HepG2 (cell line): ENCODE measurements around the gene PCIF1. TPM values are rescaled to one million over a fixed set of nuclear protein-coding genes. Genes with fewer than 3 reads are reported as not detected.
A peak's percentile ranks its signal among the peaks of the same experiment; 100 is the strongest.

Experiments
- ATAC-seq: fragments of 200-7000 bp; cut with Tn5 transposase; 3 replicates; pipeline ENCODE4 v1.9.1; 2020; ENCODE audit warnings: mild to moderate bottlenecking, moderate library complexity
- BruUV-seq: library from RNA; stranded (reverse); fragments of 400-500 nt; replicated peaks from 2 replicates; lab custom pipeline; 2021; lab: Mats Ljungman, UMichigan
- CTCF ChIA-PET: fragments of 300-600 bp; formaldehyde crosslinking; extraction: SDS; loops from one replicate; lab custom pipeline; 2021; ENCODE audit warnings: low total read pairs, inconsistent platforms, low intra/inter-chr PET ratio; lab: Yijun Ruan, JAX
- POLR2A ChIA-PET: fragments of 350-600 bp; sonication (Branson Sonifier 250); formaldehyde crosslinking; loops from one replicate; lab custom pipeline; 2020; ENCODE audit warnings: antibody characterized with exemption, inconsistent platforms; lab: Yijun Ruan, JAX
- DNase-seq: peaks from one replicate; pipeline ENCODE4 v3.0.0-alpha.2; 2015; ENCODE audit warnings: low spot score
- FAIRE-seq: peaks from 3 replicates; lab custom pipeline; 2011; peaks lifted over from hg19 to GRCh38; lab: Jason Lieb, UNC
- H2AFZ ChIP-seq: one replicate; pipeline ENCODE4 v1.6.1; 2011; ENCODE audit warnings: low read length, inconsistent platforms
- H3K27ac ChIP-seq: fragments of 300-600 bp; 3 replicates; pipeline ENCODE4 v1.8.0; 2011; ENCODE audit warnings: mixed run types, mild to moderate bottlenecking, mixed read lengths, low read length, inconsistent platforms; ENCODE audit not compliant: insufficient read depth; ENCODE audit errors: extremely low read length
- H3K27me3 ChIP-seq, 2 experiments: fragments of 200-600 bp in 1 of 2; 2 replicates in 1 of 2; 3 replicates in 1 of 2; pipeline versions ENCODE4 v1.6.0 to v1.8.0; 2011; ENCODE audit warnings: low read length in 2 of 2, mild to moderate bottlenecking in 2 of 2, moderate library complexity in 2 of 2, inconsistent platforms in 1 of 2; ENCODE audit not compliant: insufficient read depth in 2 of 2, control insufficient read depth in 1 of 2
- H3K36me3 ChIP-seq, 2 experiments: fragments of 200-600 bp in 1 of 2; replicated peaks in 1 of 2; 2 replicates in 1 of 2; 3 replicates in 1 of 2; pipeline versions ENCODE4 v1.5.1 to v1.8.0; 2011; ENCODE audit warnings: low read length in 2 of 2, inconsistent platforms in 1 of 2; ENCODE audit not compliant: insufficient read depth in 2 of 2, control insufficient read depth in 1 of 2
- H3K4me1 ChIP-seq: 2 replicates; pipeline ENCODE4 v1.5.1; 2012; ENCODE audit warnings: low read length, inconsistent platforms; ENCODE audit not compliant: insufficient read depth
- H3K4me2 ChIP-seq: 2 replicates; pipeline ENCODE4 v1.6.0; 2011; ENCODE audit warnings: low read depth, low read length, inconsistent platforms
- H3K4me3 ChIP-seq, 3 experiments: fragments of 200-600 bp in 1 of 3; sonication (generic), shearing (Covaris generic) in 1 of 3; replicated peaks in 1 of 3; 2 replicates each; pipeline ENCODE4 v1.5.1; 2011 to 2016; ENCODE audit warnings: low read length in 3 of 3, inconsistent platforms in 2 of 3, low read depth in 2 of 3, mild to moderate bottlenecking in 2 of 3, control low read depth in 1 of 3, mixed read lengths in 1 of 3; ENCODE audit not compliant: insufficient read depth in 1 of 3
- H3K79me2 ChIP-seq: one replicate; pipeline ENCODE4 v1.6.1; 2011; ENCODE audit warnings: low read length, inconsistent platforms; ENCODE audit not compliant: insufficient read depth
- H3K9ac ChIP-seq: 2 replicates; pipeline ENCODE4 v1.6.0; 2011; ENCODE audit warnings: mild to moderate bottlenecking, low read depth, low read length, inconsistent platforms; ENCODE audit not compliant: insufficient read depth
- H3K9me3 ChIP-seq: 2 replicates; pipeline ENCODE4 v1.5.1; 2012; ENCODE audit warnings: mild to moderate bottlenecking, low read length
- H4K20me1 ChIP-seq: 2 replicates; pipeline ENCODE4 v1.6.0; 2011; ENCODE audit warnings: inconsistent platforms, mild to moderate bottlenecking, low read length, moderate library complexity; ENCODE audit not compliant: insufficient read depth
- AFF4 ChIP-seq: sonication (generic); formaldehyde crosslinking; IDR thresholded peaks from 2 replicates; pipeline ENCODE4 v1.4.0; 2020; ENCODE audit warnings: missing genetic modification reagents
- AHR ChIP-seq: IDR thresholded peaks from 2 replicates; pipeline ENCODE4 v1.6.1; 2018; ENCODE audit warnings: missing genetic modification reagents, missing compliant biosample characterization
- ARNT ChIP-seq: fragments of 450-650 bp; IDR thresholded peaks from 2 replicates; pipeline ENCODE4 v1.6.1; 2017
- ATF5 ChIP-seq: sonication (generic); formaldehyde crosslinking; IDR thresholded peaks from 2 replicates; pipeline ENCODE4 v1.4.0; 2020; ENCODE audit warnings: mild to moderate bottlenecking, low read depth, missing genetic modification reagents
- ATM ChIP-seq: fragments of 450-650 bp; IDR thresholded peaks from 2 replicates; pipeline ENCODE4 v1.7.1; 2017; ENCODE audit warnings: mild to moderate bottlenecking, borderline replicate concordance
- DMTF1 ChIP-seq: sonication (generic); formaldehyde crosslinking; IDR thresholded peaks from 2 replicates; pipeline ENCODE4 v1.4.0; 2020; ENCODE audit warnings: mild to moderate bottlenecking, missing genetic modification reagents
- FOSL1 ChIP-seq: sonication (generic); formaldehyde crosslinking; IDR thresholded peaks from 2 replicates; pipeline ENCODE4 v1.9.0; 2021; ENCODE audit warnings: missing genetic modification reagents, borderline replicate concordance
- GTF2F1 ChIP-seq: fragments of 150-350 bp; IDR thresholded peaks from 2 replicates; pipeline ENCODE4 v1.6.1; 2014; ENCODE audit warnings: low read length
- HOXA7 ChIP-seq: sonication (generic); formaldehyde crosslinking; IDR thresholded peaks from 2 replicates; pipeline ENCODE4 v1.8.1; 2022; ENCODE audit warnings: mild to moderate bottlenecking, missing genetic modification reagents, moderate library complexity
- KDM5B ChIP-seq: sonication (generic); formaldehyde crosslinking; IDR thresholded peaks from 2 replicates; pipeline ENCODE4 v1.4.0; 2020; ENCODE audit warnings: missing genetic modification reagents, mild to moderate bottlenecking, borderline replicate concordance
- MZF1 ChIP-seq: sonication (generic); formaldehyde crosslinking; IDR thresholded peaks from 2 replicates; pipeline ENCODE4 v1.8.1; 2023; ENCODE audit warnings: mild to moderate bottlenecking, missing genetic modification reagents, borderline replicate concordance
- NFE2L1 ChIP-seq: sonication (generic); formaldehyde crosslinking; IDR thresholded peaks from 2 replicates; pipeline ENCODE4 v1.4.0; 2020; ENCODE audit warnings: missing genetic modification reagents, mild to moderate bottlenecking, borderline replicate concordance
- TSC22D2 ChIP-seq: sonication (generic); formaldehyde crosslinking; IDR thresholded peaks from 2 replicates; pipeline ENCODE4 v1.5.1; 2020; ENCODE audit warnings: missing genetic modification reagents, mild to moderate bottlenecking, borderline replicate concordance
- ZBTB20 ChIP-seq: sonication (generic); formaldehyde crosslinking; IDR thresholded peaks from 2 replicates; pipeline ENCODE4 v1.8.1; 2023; ENCODE audit warnings: missing genetic modification reagents, low read depth, mild to moderate bottlenecking, borderline replicate concordance
- ZKSCAN8 ChIP-seq: IDR thresholded peaks from 2 replicates; pipeline ENCODE4 v1.6.1; 2016; ENCODE audit warnings: borderline replicate concordance, missing genetic modification reagents, missing compliant biosample characterization
- ZNF292 ChIP-seq: sonication (generic); formaldehyde crosslinking; IDR thresholded peaks from 2 replicates; pipeline ENCODE4 v1.8.1; 2022; ENCODE audit warnings: mild to moderate bottlenecking, low read depth, missing genetic modification reagents, borderline replicate concordance
- WGBS: methylation state at CpG from one replicate; pipeline ENCODE4 v1.1.6; 2017; ENCODE audit warnings: low lambda C conversion rate; 5-methylcytosine and 5-hydroxymethylcytosine counted together
- in situ Hi-C: cut with HindIII; loops from 2 replicates; pipeline ENCODE4 v1.10.0; 2017; ENCODE audit warnings: low pct_unique_long_range_greater_than_20kb; ENCODE audit not compliant: extremely low pct_ligation_motif_present
- intact Hi-C: fragments of 100-400 bp; cut with micrococcal nuclease; formaldehyde crosslinking; loops from one replicate; pipeline ENCODE4 v1.10.0; 2022; ENCODE audit not compliant: unreplicated experiment
- polyA plus RNA-seq, 8 experiments: library from polyadenylated mRNA; depleted of rRNA in 3 of 8; stranded (reverse) in 7 of 8; unstranded in 1 of 8; fragments of >200 nt; fragmentation: Illumina TruSeq in 4 of 8; extraction: Trizol in 4 of 8; gene quantifications; 2 replicates each; pipeline versions ENCODE4 v1.2.1 to v1.2.3, GENCODE V29; 2011 to 2016; ENCODE audit warnings: low read depth in 4 of 8, missing spikeins in 1 of 8, mixed read lengths in 1 of 8; ENCODE audit not compliant: insufficient read depth in 1 of 8
- total RNA-seq, 5 experiments: library from RNA; depleted of rRNA; stranded (reverse); fragments of >200 nt; fragmentation: Illumina TruSeq; extraction: Trizol; gene quantifications; 2 replicates each; pipeline ENCODE4 v1.2.3, GENCODE V29; 2016; ENCODE audit warnings: low read depth in 1 of 5

Gene PCIF1
- total and polyA plus RNA-seq, 2 of the 13 experiments (the other 11 are each of a cell fraction or from before 2014, with no cell fraction given) = 20.9 to 24.4 TPM

- TF ChIP-seq AHR (CRISPR knock-in tag) = no peak
- TF ChIP-seq MZF1 (CRISPR knock-in tag) = no peak
- TF ChIP-seq HOXA7 (CRISPR knock-in tag) = no peak
- TF ChIP-seq NFE2L1 (CRISPR knock-in tag) = no peak
- peak; percentile 91 for TF ChIP-seq ZNF292 (CRISPR knock-in tag)
- no peak for TF ChIP-seq GTF2F1
- no peak for TF ChIP-seq ARNT
- TF ChIP-seq FOSL1 (CRISPR knock-in tag) = no peak
- TF ChIP-seq KDM5B (CRISPR knock-in tag) = peak; percentile 79
Measured at GRCh38 chr20:45911486-45912343, 22.8 kb upstream of the PCIF1 start, which contains the start of gene PLTP (continued).

GRCh38 chr20:45912344-45912682, 22.2 kb upstream of the PCIF1 start:
- DNase-seq (no peak), ATAC-seq (no peak), FAIRE-seq (no peak)
- Histone ChIP-seq H4K20me1 (no peaks in the 10 kb centered on the region), H3K79me2 (no peaks in the 10 kb centered on the region), H3K36me3 (no peaks in the 10 kb centered on the region), H3K27me3 (peaks cover 0 to 8% of the 10 kb centered on the region in 2 experiments; a peak in 3 of 5 replicates), H3K9ac (peak overlapping the region; percentile 46), H3K9me3 (no peaks in the 10 kb centered on the region), H3K4me1 (peaks cover 57% of the 10 kb centered on the region), H2AFZ (no peak overlapping the region), H3K4me2 (peak overlapping the region; percentile 71), H3K4me3 (peak overlapping the region; percentile 29 to 66 (median 56)), H3K27ac (no peak overlapping the region)
- POLR2A ChIA-PET = interaction anchor here (0.8 to 8.8 kb wide), 6 partner anchors 7 to 48 kb away, joined by 3 to 164 read pairs (median 6); partner anchors contain the start of genes CTSA, NEURL2 and PCIF1
- CTCF ChIA-PET = no interaction called here
- intact Hi-C loops = no loop called here
- no TSS peak for BruUV-seq
- WGBS = 24% methylated on average over 4 of the region's 4 CpGs
- in situ Hi-C loops = no loop called here
- no peak for TF ChIP-seq DMTF1 (CRISPR knock-in tag)
- no peak for TF ChIP-seq ATM
- TF ChIP-seq AFF4 (CRISPR knock-in tag) = no peak
- no peak for TF ChIP-seq ZBTB20 (CRISPR knock-in tag)
- no peak for TF ChIP-seq TSC22D2
- TF ChIP-seq ATF5 (CRISPR knock-in tag) = no peak
- no peak for TF ChIP-seq ZKSCAN8 (CRISPR knock-in tag)
